ENCODE data around the gene YIPF3. TPM values are rescaled to one million over a fixed set of nuclear protein-coding genes. Genes with fewer than 3 reads are reported as not detected.
A peak's percentile ranks its signal among the peaks of the same experiment; 100 is the strongest.

The YIPF3 gene
- total RNA-seq, 1 experiment from 2014 or later = 65.1 TPM

DNA sequence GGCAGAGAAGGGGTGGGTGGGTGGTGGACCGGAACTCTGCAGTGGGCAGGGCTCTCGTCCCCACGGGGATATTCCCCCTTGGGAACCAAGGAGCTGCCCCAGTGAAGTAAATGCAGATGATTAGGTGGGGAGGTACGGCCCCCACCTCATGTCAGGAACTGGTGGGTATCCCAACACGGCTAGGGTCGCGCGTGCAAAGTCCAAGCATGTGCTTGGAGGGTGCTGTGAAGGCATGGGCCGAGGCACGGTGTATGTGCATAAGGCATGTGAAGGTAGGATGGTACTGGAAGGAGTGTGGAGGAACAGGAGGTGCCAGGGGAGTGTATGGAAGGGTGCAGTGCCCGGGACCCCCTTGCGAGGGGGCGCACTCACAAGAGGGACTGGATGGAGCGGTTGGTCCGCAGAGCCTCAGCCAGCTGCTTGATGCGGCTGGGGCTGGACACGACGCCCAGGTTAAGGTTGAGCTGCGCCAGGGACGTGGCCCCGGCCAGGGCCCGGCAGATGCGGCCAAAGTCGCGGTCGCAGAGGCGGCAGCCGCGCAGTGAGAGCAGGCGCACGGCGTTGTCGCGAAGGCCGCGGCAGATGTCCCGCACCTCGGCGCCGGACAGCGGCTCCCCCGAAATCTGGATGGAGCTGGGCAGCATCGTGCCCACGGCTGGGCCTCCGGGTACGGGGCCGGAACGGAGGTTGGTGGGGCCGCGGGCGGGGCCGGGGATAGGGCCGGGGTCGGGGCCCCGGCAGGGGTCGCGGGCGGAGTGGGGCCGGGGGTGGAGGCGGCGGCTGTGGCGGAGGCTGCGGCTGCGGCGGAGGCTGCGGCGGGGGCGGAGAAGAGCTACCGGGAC lies 7.4 kb downstream of the YIPF3 start:
- CTCF ChIA-PET = interaction anchor here (0.5 to 4.5 kb wide), 9 partner anchors 7 to 636 kb away, joined by 3 to 47 read pairs (median 3); partner anchors contain the start of genes DLK2 and ZNF318
- no peak overlapping the region for H3K27ac Mint-ChIP-seq (ENCODE audit: low read depth, unreplicated experiment)
- POLR2A ChIA-PET = interaction anchor here (0.7 to 1.9 kb wide), 9 partner anchors 7 to 140 kb away, joined by 3 to 16 read pairs (median 4); partner anchors contain the start of genes DLK2, POLH, XPO5 and ZNF318
- peaks cover 47% of the 10 kb centered on the region for H3K36me3 Mint-ChIP-seq (ENCODE audit: insufficient read depth, unreplicated experiment)
- H3K27me3 Mint-ChIP-seq (ENCODE audit: insufficient read depth, unreplicated experiment) = no peaks in the 10 kb centered on the region
- intact Hi-C loops (cut with micrococcal nuclease) = no loop called here
- DNase-seq (ENCODE audit: unreplicated experiment) = no peak
- peak overlapping the region; percentile 63 for H3K4me3 Mint-ChIP-seq (ENCODE audit: unreplicated experiment)
- no peak for TF ChIP-seq CTCF (IDR thresholded peaks at IDR 0.05; ENCODE audit: unreplicated experiment)
- no peaks in the 10 kb centered on the region for H3K9me3 Mint-ChIP-seq (ENCODE audit: unreplicated experiment)
- no TSS peak for BruUV-seq (replicated peaks)
- peaks cover 11% of the 10 kb centered on the region for H3K4me1 Mint-ChIP-seq (ENCODE audit: insufficient read depth, unreplicated experiment)

DNA sequence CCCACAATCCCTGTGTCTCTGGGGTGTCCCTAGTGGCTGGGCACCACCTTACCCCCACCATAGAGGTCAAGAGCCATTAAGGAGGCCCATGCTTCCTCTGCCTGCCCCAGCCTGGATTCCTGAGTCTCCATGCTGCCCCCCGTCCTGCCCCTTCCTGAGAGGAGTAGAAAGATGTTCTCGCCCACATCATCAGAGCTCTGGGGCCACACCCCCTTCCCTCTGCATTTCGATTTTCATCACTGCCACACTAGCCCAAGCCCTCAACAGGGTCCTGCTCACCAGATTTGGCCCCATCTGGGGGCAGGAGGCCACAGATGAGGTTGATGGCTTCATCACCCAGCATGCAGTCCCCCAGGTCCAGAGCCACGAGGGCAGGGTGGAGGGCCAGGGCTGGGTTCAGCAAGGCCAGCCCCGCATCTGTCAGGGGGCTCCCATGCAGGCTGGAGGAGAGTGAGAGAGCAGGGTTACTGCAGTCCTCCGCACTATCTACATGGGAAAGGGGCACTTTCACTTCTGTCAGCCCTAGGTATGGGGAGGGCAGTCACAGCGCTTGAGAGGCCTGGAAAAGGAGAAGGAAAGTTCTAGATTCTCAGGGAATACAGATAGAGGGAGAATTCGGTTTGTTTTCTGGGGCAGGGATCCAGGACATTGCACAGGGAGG lies 8.1 kb downstream of the YIPF3 start:
- H3K27ac Mint-ChIP-seq (ENCODE audit: low read depth, unreplicated experiment) = no peak overlapping the region
- intact Hi-C loops (cut with micrococcal nuclease) = no loop called here
- no peaks in the 10 kb centered on the region for H3K27me3 Mint-ChIP-seq (ENCODE audit: insufficient read depth, unreplicated experiment)
- TF ChIP-seq CTCF (IDR thresholded peaks at IDR 0.05; ENCODE audit: unreplicated experiment) = no peak
- no peak for DNase-seq (ENCODE audit: unreplicated experiment)
- ChIA-PET CTCF (interaction anchor here (0.5 to 6.4 kb wide), 9 partner anchors 7 to 509 kb away, joined by 3 to 93 read pairs (median 7); partner anchors contain the start of gene DLK2), POLR2A (interaction anchor here (0.6 to 3.3 kb wide), 7 partner anchors 13 to 279 kb away, joined by 3 to 29 read pairs (median 13); partner anchors contain the start of genes DLK2 and DNPH1)
- H3K36me3 Mint-ChIP-seq (ENCODE audit: insufficient read depth, unreplicated experiment) = peaks cover 46% of the 10 kb centered on the region
- no peaks in the 10 kb centered on the region for H3K9me3 Mint-ChIP-seq (ENCODE audit: unreplicated experiment)
- no TSS peak for BruUV-seq (replicated peaks)
- H3K4me1 Mint-ChIP-seq (ENCODE audit: insufficient read depth, unreplicated experiment) = peaks cover 11% of the 10 kb centered on the region
- peak overlapping the region; percentile 63 for H3K4me3 Mint-ChIP-seq (ENCODE audit: unreplicated experiment)

DNA sequence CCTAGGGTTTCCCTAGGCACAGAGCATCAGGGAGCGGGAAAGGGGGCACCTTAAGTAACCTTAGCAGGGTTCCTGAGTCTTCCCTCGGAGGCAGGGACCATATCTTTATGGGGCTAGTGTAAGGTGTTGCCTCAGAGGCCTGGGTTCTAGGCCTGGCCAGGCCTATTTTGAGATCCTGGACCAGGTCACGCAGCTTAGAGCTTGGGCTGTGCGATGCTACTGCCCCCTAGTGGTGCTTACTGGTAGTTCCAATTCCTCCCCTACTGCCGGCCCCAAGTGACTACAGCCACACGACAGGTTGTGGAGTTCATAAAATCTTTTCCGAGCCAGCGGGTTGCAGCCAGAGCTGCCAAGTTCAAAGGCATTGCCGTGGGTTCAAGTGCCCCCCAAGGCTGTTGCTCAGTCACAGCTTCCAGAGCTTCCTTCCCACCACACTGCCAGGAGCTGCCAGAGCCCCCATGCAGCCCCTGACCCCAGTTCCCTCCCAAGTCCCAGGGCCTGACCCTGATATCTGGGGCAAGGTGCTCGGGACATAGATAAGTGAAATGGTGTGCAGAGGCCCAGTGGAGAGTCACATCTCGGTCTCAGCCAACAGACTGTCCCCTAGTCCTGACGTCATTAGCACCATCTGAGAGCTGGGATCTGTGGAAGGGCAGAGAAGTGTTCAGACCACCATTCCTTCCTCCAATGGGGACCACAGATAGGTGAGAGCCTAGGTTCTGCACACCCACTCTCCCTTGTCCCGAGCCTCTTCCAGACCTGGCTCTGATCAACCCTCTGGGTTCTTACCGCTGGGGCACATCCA lies 9.9 kb downstream of the YIPF3 start:
- ChIA-PET POLR2A (interaction anchor here (0.6 to 3.3 kb wide), 18 partner anchors 9 to 277 kb away, joined by 3 to 29 read pairs (median 4); partner anchors contain the start of genes DLK2, DNPH1, POLR1C and TJAP1), CTCF (interaction anchor here (0.6 to 6.4 kb wide), 48 partner anchors 9 to 918 kb away, joined by 3 to 93 read pairs (median 5); partner anchors contain the start of genes DLK2 and POLR1C)
- intact Hi-C loops (cut with micrococcal nuclease) = loop anchor here (1.0 kb wide), 3 partner anchors 53 to 244 kb away; no protein-coding TSS in a partner anchor
- no peak overlapping the region for H3K4me3 Mint-ChIP-seq (ENCODE audit: unreplicated experiment)
- no peaks in the 10 kb centered on the region for H3K27me3 Mint-ChIP-seq (ENCODE audit: insufficient read depth, unreplicated experiment)
- H3K9me3 Mint-ChIP-seq (ENCODE audit: unreplicated experiment) = no peaks in the 10 kb centered on the region
- peak; percentile 94 for TF ChIP-seq CTCF (IDR thresholded peaks at IDR 0.05; ENCODE audit: unreplicated experiment)
- no TSS peak for BruUV-seq (replicated peaks)
- H3K27ac Mint-ChIP-seq (ENCODE audit: low read depth, unreplicated experiment) = no peak overlapping the region
- peaks cover 50% of the 10 kb centered on the region for H3K36me3 Mint-ChIP-seq (ENCODE audit: insufficient read depth, unreplicated experiment)
- H3K4me1 Mint-ChIP-seq (ENCODE audit: insufficient read depth, unreplicated experiment) = peaks cover 11% of the 10 kb centered on the region
- DNase-seq (ENCODE audit: unreplicated experiment) = peak; percentile 80
